ENCODE measurements around the gene NOL4L.

The NOL4L gene

DNA sequence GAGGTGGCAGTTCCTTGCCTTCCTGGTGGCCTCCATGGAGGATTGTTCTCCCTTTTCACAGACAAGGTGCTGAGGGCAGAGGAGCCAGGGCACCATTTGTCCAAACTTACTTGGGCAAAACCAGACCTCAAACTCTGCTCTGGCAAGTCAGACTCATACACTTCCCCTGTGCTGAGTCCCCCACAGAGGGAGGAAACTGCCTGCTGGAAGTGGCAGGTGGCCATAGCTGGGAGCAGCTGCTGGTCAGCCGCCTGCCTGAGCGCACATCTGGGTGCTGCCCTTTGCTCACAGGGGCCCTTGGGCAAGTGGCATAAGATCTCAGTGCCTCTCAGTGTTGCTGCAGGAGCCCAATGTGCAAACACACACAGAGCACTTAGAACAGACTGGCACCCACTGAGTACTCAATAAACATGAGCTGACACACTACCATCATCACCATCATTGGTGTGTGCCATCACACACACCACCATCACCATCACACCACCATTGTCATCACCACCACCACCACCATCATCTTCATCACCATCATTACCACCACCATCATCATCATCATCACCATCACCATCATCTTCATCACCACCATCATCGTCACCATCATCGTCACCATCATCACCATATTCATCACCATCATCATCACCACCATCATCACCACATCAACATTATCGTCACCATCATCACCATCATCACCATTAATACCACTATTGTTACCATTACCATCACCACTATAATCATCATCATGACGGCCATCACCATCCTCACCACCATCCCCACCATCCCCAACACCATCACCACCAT, 17.6 kb downstream of the NOL4L start:
- ATAC-seq: no peak
- TF ChIP-seq OSR1 (CRISPR knock-in tag; IDR thresholded peaks at IDR 0.05) (no peak), PATZ1 (CRISPR knock-in tag; IDR thresholded peaks at IDR 0.05; ENCODE audit: borderline replicate concordance) (no peak)

GRCh38 chr20:32566379-32567374, 18.5 kb downstream of the NOL4L start:
- TF ChIP-seq ZFP30 (CRISPR knock-in tag; IDR thresholded peaks at IDR 0.05): no peak
- no peak for ATAC-seq

- no peak for ATAC-seq
- TF ChIP-seq SNAI2 (CRISPR knock-in tag; IDR thresholded peaks at IDR 0.05): no peak
- no peak for TF ChIP-seq PATZ1 (CRISPR knock-in tag; IDR thresholded peaks at IDR 0.05; ENCODE audit: borderline replicate concordance)
- TF ChIP-seq GLIS3 (CRISPR knock-in tag; IDR thresholded peaks at IDR 0.05): no peak
- TF ChIP-seq BACH2 (CRISPR knock-in tag; IDR thresholded peaks at IDR 0.05; ENCODE audit: borderline replicate concordance): no peak
- TF ChIP-seq TOX (CRISPR knock-in tag; IDR thresholded peaks at IDR 0.05; ENCODE audit: borderline replicate concordance): no peak
- no peak for TF ChIP-seq ZFP30 (CRISPR knock-in tag; IDR thresholded peaks at IDR 0.05)
- no peak for TF ChIP-seq ZNF8 (CRISPR knock-in tag; IDR thresholded peaks at IDR 0.05)
- TF ChIP-seq CSRNP3 (CRISPR knock-in tag; IDR thresholded peaks at IDR 0.05): no peak
- TF ChIP-seq POU6F1 (CRISPR knock-in tag; IDR thresholded peaks at IDR 0.05; ENCODE audit: borderline replicate concordance, low read depth): no peak
- no peak for TF ChIP-seq ISL1 (CRISPR knock-in tag; IDR thresholded peaks at IDR 0.05)
- TF ChIP-seq ZNF70 (CRISPR knock-in tag; IDR thresholded peaks at IDR 0.05): no peak
- TF ChIP-seq, protein P1, sequence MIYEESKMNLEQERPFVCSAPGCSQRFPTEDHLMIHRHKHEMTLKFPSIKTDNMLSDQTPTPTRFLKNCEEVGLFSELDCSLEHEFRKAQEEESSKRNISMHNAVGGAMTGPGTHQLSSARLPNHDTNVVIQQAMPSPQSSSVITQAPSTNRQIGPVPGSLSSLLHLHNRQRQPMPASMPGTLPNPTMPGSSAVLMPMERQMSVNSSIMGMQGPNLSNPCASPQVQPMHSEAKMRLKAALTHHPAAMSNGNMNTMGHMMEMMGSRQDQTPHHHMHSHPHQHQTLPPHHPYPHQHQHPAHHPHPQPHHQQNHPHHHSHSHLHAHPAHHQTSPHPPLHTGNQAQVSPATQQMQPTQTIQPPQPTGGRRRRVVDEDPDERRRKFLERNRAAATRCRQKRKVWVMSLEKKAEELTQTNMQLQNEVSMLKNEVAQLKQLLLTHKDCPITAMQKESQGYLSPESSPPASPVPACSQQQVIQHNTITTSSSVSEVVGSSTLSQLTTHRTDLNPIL (CRISPR knock-in tag; IDR thresholded peaks at IDR 0.05; ENCODE audit: low read depth): no peak
- no peak for TF ChIP-seq TSHZ2 (CRISPR knock-in tag; IDR thresholded peaks at IDR 0.05)
- no peak for TF ChIP-seq ESRRG (CRISPR knock-in tag; IDR thresholded peaks at IDR 0.05)
- no peak for TF ChIP-seq OSR1 (CRISPR knock-in tag; IDR thresholded peaks at IDR 0.05)
- TF ChIP-seq TCF4 (CRISPR knock-in tag; IDR thresholded peaks at IDR 0.05; ENCODE audit: borderline replicate concordance): no peak
- no peak for TF ChIP-seq ZFP3 (CRISPR knock-in tag; IDR thresholded peaks at IDR 0.05)
Observed at GRCh38 chr20:32565735-32566032, 19.4 kb downstream of the NOL4L start.

Measured in SK-N-SH treated with all-trans-retinoic acid at 6 μM for 48 hours (cell line).